MCF 10A (cell line): ENCODE data around the gene HSD17B14. TPM values are rescaled to one million over a fixed set of nuclear protein-coding genes. Genes with fewer than 3 reads are reported as not detected.
"Not testable (repeated sequence)": the region's sequence is repeated elsewhere in the genome, so short reads cannot be mapped to it uniquely, and the experiment has no call there.

Experiments
- BruUV-seq: library from RNA; stranded (reverse); fragments of 400-500 nt; replicated peaks from 2 replicates; lab custom pipeline; 2021; lab: Mats Ljungman, UMichigan
- CTCF ChIA-PET: fragments of 300-600 bp; sonication (Branson Sonifier 250); formaldehyde crosslinking; extraction: SDS; loops from one replicate; lab custom pipeline; 2021; ENCODE audit warnings: antibody characterized with exemption, inconsistent platforms; lab: Yijun Ruan, JAX
- POLR2A ChIA-PET: fragments of 300-600, 350-650 bp; sonication (Branson Sonifier 250); formaldehyde crosslinking; extraction: SDS; loops from one replicate; lab custom pipeline; 2020; ENCODE audit warnings: antibody characterized with exemption, inconsistent platforms; lab: Yijun Ruan, JAX
- DNase-seq: peaks from one replicate; pipeline ENCODE4 v3.0.0-alpha.2; 2018; ENCODE audit not compliant: unreplicated experiment
- H3K27ac Mint-ChIP-seq: one replicate; pipeline ENCODE4 v1.8.0; 2022; ENCODE audit warnings: mild to moderate bottlenecking, low read depth, mixed read lengths; ENCODE audit not compliant: unreplicated experiment
- H3K27me3 Mint-ChIP-seq: one replicate; pipeline ENCODE4 v1.8.0; 2022; ENCODE audit warnings: mixed read lengths; ENCODE audit not compliant: insufficient read depth, unreplicated experiment
- H3K36me3 Mint-ChIP-seq: one replicate; pipeline ENCODE4 v1.8.0; 2022; ENCODE audit warnings: mild to moderate bottlenecking, moderate library complexity, mixed read lengths; ENCODE audit not compliant: insufficient read depth, unreplicated experiment
- H3K4me1 Mint-ChIP-seq: one replicate; pipeline ENCODE4 v1.8.0; 2022; ENCODE audit warnings: mixed read lengths; ENCODE audit not compliant: insufficient read depth, unreplicated experiment
- H3K4me3 Mint-ChIP-seq: one replicate; pipeline ENCODE4 v1.8.0; 2022; ENCODE audit warnings: mild to moderate bottlenecking, moderate library complexity, mixed read lengths; ENCODE audit not compliant: unreplicated experiment
- H3K9me3 Mint-ChIP-seq: one replicate; pipeline ENCODE4 v1.8.0; 2022; ENCODE audit warnings: mixed read lengths; ENCODE audit not compliant: unreplicated experiment
- intact Hi-C: fragments of 100-400 bp; cut with micrococcal nuclease; formaldehyde crosslinking; loops from 2 replicates; pipeline ENCODE4 v1.14.1; 2022
- total RNA-seq: library from RNA; stranded (reverse); gene quantifications from 2 replicates; pipeline ENCODE4 v1.2.3, GENCODE V29; 2022
- TF ChIP-seq, protein P1 (sequence below): fragments of 200-600 bp; IDR thresholded peaks from one replicate; pipeline ENCODE4 v1.8.0; 2022; ENCODE audit warnings: antibody characterized with exemption, mild to moderate bottlenecking; ENCODE audit not compliant: unreplicated experiment

The HSD17B14 gene
- total RNA-seq, 1 experiment from 2014 or later = 0.26 TPM

DNA sequence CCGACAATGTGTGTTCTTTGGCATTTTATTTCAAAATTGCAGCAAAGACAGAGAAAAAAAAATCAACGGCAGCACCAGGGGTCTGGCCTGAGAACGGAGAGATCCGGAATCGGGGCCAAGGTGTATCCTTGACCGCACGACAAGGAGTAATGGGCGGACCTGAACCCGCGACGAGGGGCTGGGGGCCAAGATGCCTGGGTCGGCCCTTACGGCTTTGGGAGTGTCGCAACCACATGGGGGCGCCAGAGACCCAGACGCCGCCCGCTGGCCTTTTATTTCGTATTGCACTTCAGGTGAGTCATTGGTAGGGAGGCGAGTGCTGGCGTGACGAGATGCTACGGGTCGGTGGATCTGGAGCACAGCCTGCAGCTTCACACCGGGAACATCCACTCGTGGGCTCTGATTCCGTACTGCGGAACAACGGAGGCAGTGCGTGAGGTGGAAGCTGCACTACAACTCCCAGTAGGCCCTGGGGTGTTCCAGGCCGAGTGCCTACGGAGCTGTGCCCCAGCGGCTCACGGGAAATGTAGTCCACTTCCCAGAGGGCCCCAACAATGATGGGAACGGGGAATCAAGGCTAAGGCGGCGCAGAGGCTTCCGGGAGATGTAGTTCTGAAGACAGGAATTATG lies 41.1 kb downstream of the HSD17B14 start:
- H3K27ac Mint-ChIP-seq = peak overlapping the region; percentile 84
- ChIA-PET POLR2A (interaction anchor here (0.7 to 3.4 kb wide), 10 partner anchors 12 to 1074 kb away, joined by 3 to 32 read pairs (median 6); partner anchors contain the start of genes BCAT2, CA11, HSD17B14 and PPP1R15A), CTCF (interaction anchor here (0.5 to 11.9 kb wide), 27 partner anchors 10 to 434 kb away, joined by 3 to 337 read pairs (median 4); partner anchors contain the start of genes BCAT2, CA11 and HSD17B14)
- intact Hi-C loops = loop anchor here (1.0 to 2.0 kb wide), 2 partner anchors 40 to 176 kb away; no protein-coding TSS in a partner anchor
- H3K36me3 Mint-ChIP-seq = peaks cover 11% of the 10 kb centered on the region
- H3K4me3 Mint-ChIP-seq = peak overlapping the region; percentile 73
- H3K4me1 Mint-ChIP-seq = peaks cover 6% of the 10 kb centered on the region
- H3K9me3 Mint-ChIP-seq = no peaks in the 10 kb centered on the region
- BruUV-seq = no TSS peak
- peak; percentile 95 for DNase-seq
- TF ChIP-seq, protein P1, sequence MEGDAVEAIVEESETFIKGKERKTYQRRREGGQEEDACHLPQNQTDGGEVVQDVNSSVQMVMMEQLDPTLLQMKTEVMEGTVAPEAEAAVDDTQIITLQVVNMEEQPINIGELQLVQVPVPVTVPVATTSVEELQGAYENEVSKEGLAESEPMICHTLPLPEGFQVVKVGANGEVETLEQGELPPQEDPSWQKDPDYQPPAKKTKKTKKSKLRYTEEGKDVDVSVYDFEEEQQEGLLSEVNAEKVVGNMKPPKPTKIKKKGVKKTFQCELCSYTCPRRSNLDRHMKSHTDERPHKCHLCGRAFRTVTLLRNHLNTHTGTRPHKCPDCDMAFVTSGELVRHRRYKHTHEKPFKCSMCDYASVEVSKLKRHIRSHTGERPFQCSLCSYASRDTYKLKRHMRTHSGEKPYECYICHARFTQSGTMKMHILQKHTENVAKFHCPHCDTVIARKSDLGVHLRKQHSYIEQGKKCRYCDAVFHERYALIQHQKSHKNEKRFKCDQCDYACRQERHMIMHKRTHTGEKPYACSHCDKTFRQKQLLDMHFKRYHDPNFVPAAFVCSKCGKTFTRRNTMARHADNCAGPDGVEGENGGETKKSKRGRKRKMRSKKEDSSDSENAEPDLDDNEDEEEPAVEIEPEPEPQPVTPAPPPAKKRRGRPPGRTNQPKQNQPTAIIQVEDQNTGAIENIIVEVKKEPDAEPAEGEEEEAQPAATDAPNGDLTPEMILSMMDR = peak; percentile 94
- no peaks in the 10 kb centered on the region for H3K27me3 Mint-ChIP-seq

GRCh38 chr19:48794291-48794690 lies 42.0 kb downstream of the HSD17B14 start:
- POLR2A ChIA-PET = interaction anchor here (1.6 to 3.4 kb wide), 3 partner anchors 16 to 48 kb away, joined by 6 to 32 read pairs (median 8); partner anchors contain the start of gene BCAT2
- Mint-ChIP-seq H3K4me3 (peak overlapping the region; percentile 73), H3K27me3 (no peaks in the 10 kb centered on the region), H3K9me3 (no peaks in the 10 kb centered on the region), H3K4me1 (peaks cover 6% of the 10 kb centered on the region), H3K27ac (peak overlapping the region; percentile 84), H3K36me3 (peaks cover 11% of the 10 kb centered on the region)
- no TSS peak for BruUV-seq
- intact Hi-C loops = loop anchor here (2.0 kb wide), 1 partner anchor 177 kb away; no protein-coding TSS in a partner anchor
- CTCF ChIA-PET = interaction anchor here (0.7 to 11.9 kb wide), 12 partner anchors 9 to 176 kb away, joined by 3 to 337 read pairs (median 4); partner anchors contain the start of genes BCAT2 and HSD17B14
- TF ChIP-seq, protein P1 = no peak
- no peak for DNase-seq

- TF ChIP-seq, protein P1 = no peak
- DNase-seq = no peak
- Mint-ChIP-seq H3K9me3 (no peaks in the 10 kb centered on the region), H3K4me1 (peaks cover 6% of the 10 kb centered on the region), H3K36me3 (peaks cover 11% of the 10 kb centered on the region), H3K27me3 (no peaks in the 10 kb centered on the region), H3K4me3 (no peak overlapping the region), H3K27ac (no peak overlapping the region)
- no TSS peak for BruUV-seq
- intact Hi-C loops = no loop called here
- CTCF ChIA-PET = interaction anchor here (0.6 to 11.9 kb wide), 10 partner anchors 8 to 177 kb away, joined by 3 to 337 read pairs (median 4); partner anchors contain the start of gene HSD17B14
- POLR2A ChIA-PET = interaction anchor here (3.4 kb wide), 1 partner anchor 17 kb away, joined by 32 read pairs; the partner anchor contains the start of gene BCAT2
Observed at GRCh38 chr19:48793271-48793670, 43.0 kb downstream of the HSD17B14 start.

DNA sequence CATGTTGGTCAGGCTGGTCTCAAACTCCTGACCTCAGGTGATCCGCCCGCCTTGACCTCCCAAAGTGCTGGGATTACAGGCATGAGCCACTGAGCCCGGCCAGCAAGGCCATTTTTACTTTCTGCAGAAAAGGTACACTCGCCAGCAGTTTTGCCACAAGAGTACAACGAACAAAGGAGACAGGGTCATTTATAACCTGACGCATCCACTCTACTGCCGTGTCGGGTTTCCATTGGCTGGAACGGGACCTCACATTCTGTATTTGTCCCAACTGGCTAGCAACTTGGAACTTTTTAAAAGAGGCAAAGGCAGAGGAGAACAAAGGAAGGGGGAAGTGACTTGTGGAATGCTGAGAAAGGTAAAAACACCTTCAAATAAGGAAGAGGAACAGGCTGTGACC lies 49.0 kb downstream of the HSD17B14 start:
- H3K4me1 Mint-ChIP-seq, H3K9me3 Mint-ChIP-seq, BruUV-seq, DNase-seq, H3K27ac Mint-ChIP-seq, H3K27me3 Mint-ChIP-seq, H3K36me3 Mint-ChIP-seq, H3K4me3 Mint-ChIP-seq: not testable (repeated sequence)
- ChIA-PET POLR2A (interaction anchor here (0.6 to 2.3 kb wide), 5 partner anchors 32 to 1080 kb away, joined by 3 to 28 read pairs (median 7); partner anchors contain the start of genes CA11 and FTL), CTCF (interaction anchor here (0.6 to 11.9 kb wide), 19 partner anchors 8 to 204 kb away, joined by 3 to 337 read pairs (median 4); partner anchors contain the start of genes CA11 and HSD17B14)
- intact Hi-C loops = loop anchor here (10.0 kb wide), 1 partner anchor 417 kb away; no protein-coding TSS in a partner anchor

- not testable (repeated sequence) for H3K27me3 Mint-ChIP-seq, BruUV-seq, H3K36me3 Mint-ChIP-seq, H3K27ac Mint-ChIP-seq, DNase-seq, H3K4me1 Mint-ChIP-seq, H3K9me3 Mint-ChIP-seq, H3K4me3 Mint-ChIP-seq
- POLR2A ChIA-PET = interaction anchor here (0.7 kb wide), 1 partner anchor 86 kb away, joined by 4 read pairs; the partner anchor contains the start of gene PPP1R15A
- intact Hi-C loops = loop anchor here (10.0 kb wide), 1 partner anchor 418 kb away; no protein-coding TSS in a partner anchor
- CTCF ChIA-PET = interaction anchor here (0.6 to 11.9 kb wide), 5 partner anchors 9 to 321 kb away, joined by 3 to 337 read pairs (median 18); partner anchors contain the start of gene HSD17B14
Observed at GRCh38 chr19:48786422-48786821, 49.9 kb downstream of the HSD17B14 start.
